Loucy (cell line): ENCODE results near the gene KLHDC9.

Source experiments
- EZH2phosphoT487 ChIP-seq: fragments of 200-600 bp; IDR thresholded peaks from 2 replicates; pipeline ENCODE4 v1.6.1; 2018; ENCODE audit warnings: antibody characterized with exemption, mild to moderate bottlenecking, moderate library complexity, borderline replicate concordance
- TF ChIP-seq, protein P1 (sequence below): fragments of 200-600 bp; sonication (generic); conservative IDR thresholded peaks from 2 replicates; pipeline ENCODE4 v1.5.1; 2014; ENCODE audit warnings: mild to moderate bottlenecking, antibody characterized with exemption, low read length

DNA sequence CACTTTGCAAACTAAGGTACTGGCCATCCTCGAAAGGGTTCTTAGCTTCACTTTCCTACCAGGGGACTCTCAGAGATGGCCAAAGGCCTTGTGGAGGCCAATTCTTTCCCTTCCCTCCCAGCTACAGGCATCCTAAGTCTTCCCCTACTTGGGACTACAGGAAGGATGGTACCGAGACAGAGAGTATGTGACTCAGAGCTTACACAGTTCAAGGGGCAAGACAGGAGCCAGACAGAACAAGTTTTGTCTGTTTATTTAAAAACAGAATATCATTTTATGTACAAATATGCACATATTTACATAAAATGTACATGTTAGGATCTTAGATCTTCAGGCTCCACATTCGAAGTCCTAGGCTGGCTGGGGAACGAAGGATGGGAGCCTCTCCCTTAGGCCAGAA, 27.4 kb upstream of the KLHDC9 start:
- TF ChIP-seq, protein P1, sequence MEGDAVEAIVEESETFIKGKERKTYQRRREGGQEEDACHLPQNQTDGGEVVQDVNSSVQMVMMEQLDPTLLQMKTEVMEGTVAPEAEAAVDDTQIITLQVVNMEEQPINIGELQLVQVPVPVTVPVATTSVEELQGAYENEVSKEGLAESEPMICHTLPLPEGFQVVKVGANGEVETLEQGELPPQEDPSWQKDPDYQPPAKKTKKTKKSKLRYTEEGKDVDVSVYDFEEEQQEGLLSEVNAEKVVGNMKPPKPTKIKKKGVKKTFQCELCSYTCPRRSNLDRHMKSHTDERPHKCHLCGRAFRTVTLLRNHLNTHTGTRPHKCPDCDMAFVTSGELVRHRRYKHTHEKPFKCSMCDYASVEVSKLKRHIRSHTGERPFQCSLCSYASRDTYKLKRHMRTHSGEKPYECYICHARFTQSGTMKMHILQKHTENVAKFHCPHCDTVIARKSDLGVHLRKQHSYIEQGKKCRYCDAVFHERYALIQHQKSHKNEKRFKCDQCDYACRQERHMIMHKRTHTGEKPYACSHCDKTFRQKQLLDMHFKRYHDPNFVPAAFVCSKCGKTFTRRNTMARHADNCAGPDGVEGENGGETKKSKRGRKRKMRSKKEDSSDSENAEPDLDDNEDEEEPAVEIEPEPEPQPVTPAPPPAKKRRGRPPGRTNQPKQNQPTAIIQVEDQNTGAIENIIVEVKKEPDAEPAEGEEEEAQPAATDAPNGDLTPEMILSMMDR = no peak
- no peak for TF ChIP-seq EZH2phosphoT487
